ENCODE measurements around the gene FAS.
A peak's percentile ranks its signal among the peaks of the same experiment; 100 is the strongest.

The FAS gene

DNA sequence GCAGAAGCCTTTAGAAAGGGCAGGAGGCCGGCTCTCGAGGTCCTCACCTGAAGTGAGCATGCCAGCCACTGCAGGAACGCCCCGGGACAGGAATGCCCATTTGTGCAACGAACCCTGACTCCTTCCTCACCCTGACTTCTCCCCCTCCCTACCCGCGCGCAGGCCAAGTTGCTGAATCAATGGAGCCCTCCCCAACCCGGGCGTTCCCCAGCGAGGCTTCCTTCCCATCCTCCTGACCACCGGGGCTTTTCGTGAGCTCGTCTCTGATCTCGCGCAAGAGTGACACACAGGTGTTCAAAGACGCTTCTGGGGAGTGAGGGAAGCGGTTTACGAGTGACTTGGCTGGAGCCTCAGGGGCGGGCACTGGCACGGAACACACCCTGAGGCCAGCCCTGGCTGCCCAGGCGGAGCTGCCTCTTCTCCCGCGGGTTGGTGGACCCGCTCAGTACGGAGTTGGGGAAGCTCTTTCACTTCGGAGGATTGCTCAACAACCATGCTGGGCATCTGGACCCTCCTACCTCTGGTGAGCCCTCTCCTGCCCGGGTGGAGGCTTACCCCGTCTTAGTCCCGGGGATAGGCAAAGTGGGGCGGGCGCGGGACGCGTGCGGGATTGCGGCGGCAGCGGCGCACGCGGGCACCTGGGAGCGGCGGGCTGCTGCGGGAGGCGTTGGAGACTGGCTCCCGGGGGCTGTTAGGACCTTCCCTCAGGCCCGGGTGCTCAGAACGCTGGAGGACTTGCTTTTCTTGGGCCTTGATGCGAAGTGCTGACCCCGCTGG lies at the start of gene FAS:
TSS of gene FAS (plus strand) at position 415 of the 777 bp plus-strand sequence. CDS start at position 494, 79 bp downstream.
- TF ChIP-seq, protein P1, sequence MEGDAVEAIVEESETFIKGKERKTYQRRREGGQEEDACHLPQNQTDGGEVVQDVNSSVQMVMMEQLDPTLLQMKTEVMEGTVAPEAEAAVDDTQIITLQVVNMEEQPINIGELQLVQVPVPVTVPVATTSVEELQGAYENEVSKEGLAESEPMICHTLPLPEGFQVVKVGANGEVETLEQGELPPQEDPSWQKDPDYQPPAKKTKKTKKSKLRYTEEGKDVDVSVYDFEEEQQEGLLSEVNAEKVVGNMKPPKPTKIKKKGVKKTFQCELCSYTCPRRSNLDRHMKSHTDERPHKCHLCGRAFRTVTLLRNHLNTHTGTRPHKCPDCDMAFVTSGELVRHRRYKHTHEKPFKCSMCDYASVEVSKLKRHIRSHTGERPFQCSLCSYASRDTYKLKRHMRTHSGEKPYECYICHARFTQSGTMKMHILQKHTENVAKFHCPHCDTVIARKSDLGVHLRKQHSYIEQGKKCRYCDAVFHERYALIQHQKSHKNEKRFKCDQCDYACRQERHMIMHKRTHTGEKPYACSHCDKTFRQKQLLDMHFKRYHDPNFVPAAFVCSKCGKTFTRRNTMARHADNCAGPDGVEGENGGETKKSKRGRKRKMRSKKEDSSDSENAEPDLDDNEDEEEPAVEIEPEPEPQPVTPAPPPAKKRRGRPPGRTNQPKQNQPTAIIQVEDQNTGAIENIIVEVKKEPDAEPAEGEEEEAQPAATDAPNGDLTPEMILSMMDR (conservative IDR thresholded peaks at IDR 0.05; ENCODE audit: low read length) = no peak
- peak; percentile 77 for DNase-seq (ENCODE audit: low read depth)

DNA sequence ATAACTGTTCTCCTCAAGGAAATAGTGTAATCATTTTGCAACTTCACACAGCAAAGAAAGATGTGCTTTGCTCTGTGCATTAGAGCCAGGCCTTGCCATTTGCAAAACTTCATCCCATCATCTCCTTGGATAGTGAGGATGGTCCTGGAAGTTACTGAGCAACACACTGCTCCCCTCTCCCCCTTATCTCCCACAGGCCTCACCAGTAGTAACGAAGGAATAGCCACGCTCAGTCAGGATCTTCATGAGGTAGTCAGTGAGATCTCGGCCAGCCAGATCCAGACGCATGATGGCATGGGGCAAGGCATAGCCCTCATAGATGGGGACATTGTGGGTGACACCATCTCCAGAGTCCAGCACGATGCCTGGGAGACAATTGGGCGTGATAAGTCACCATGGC lies 49.6 kb upstream of the FAS start:
- DNase-seq (ENCODE audit: low read depth) = no peak
- TF ChIP-seq, protein P1 (conservative IDR thresholded peaks at IDR 0.05; ENCODE audit: low read length) = no peak
- no peak overlapping the region for H3K4me3 ChIP-seq (ENCODE audit: low read length)

More for the DNA sequence above, at the start of gene FAS:
- peak within 1 kb of the TSS; percentile 90 for H3K4me3 ChIP-seq (ENCODE audit: low read length)

DNA sequence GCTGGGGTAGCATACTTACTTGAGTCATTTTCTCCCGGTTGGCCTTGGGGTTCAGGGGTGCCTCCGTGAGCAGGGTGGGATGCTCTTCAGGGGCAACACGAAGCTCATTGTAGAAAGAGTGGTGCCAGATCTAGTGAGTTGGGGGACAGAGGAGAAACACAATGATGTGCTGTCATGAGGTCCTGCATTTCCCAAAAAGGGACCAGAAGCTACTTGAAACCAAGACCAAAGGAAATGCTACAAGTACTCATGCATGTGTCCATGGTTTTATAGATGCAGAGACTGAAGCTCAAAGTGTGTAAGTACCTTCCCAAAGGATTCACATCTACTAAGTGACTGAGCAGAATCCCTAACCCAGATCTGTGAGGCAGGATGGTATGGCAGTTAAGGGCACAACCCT lies 46.8 kb upstream of the FAS start:
- no peak overlapping the region for H3K4me3 ChIP-seq (ENCODE audit: low read length)
- no peak for DNase-seq (ENCODE audit: low read depth)
- TF ChIP-seq, protein P1 (conservative IDR thresholded peaks at IDR 0.05; ENCODE audit: low read length) = no peak

DNA sequence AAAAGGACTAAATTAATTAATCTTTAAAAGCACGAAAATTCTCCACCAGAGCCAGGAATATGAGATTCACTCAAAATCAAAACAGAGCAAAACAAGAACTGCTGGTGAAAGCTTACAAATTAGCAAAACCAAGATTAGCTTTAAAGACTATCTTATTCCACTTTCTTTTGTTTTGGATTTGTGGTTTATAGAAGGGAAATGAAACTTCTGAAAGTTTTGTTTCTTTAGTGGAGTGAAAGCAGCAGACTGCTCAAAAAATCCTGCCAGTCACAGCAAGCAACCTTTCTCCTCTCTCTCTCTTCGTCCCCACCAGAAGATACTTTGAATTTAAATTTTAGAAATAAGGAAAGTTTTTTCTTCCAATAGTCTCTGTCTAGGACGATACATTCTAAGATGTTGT lies 45.8 kb upstream of the FAS start:
- H3K4me3 ChIP-seq (ENCODE audit: low read length) = no peak overlapping the region
- TF ChIP-seq, protein P1 (conservative IDR thresholded peaks at IDR 0.05; ENCODE audit: low read length) = no peak
- no peak for DNase-seq (ENCODE audit: low read depth)

DNA sequence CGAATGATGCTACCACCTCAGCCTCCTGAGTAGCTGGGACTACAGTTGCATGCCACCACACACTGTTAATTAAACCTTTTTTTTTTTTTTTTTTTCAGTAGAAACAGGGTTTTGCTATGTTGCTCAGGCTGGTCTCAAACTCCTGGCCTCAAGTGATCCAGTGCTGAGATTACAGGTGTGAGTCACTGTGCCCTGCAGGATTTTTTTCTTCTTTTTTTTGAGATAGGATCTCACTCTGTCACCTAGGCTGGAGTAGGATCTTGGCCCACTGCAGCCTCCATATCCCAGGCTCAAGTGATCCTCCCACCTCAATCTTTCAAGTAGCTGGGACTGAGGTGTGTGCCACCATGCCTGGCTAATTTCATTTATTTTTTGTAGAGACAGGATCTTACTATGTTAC lies 44.4 kb upstream of the FAS start:
- H3K4me3 ChIP-seq (ENCODE audit: low read length) = no peak overlapping the region
- TF ChIP-seq, protein P1 (conservative IDR thresholded peaks at IDR 0.05; ENCODE audit: low read length) = no peak
- DNase-seq (ENCODE audit: low read depth) = no peak

DNA sequence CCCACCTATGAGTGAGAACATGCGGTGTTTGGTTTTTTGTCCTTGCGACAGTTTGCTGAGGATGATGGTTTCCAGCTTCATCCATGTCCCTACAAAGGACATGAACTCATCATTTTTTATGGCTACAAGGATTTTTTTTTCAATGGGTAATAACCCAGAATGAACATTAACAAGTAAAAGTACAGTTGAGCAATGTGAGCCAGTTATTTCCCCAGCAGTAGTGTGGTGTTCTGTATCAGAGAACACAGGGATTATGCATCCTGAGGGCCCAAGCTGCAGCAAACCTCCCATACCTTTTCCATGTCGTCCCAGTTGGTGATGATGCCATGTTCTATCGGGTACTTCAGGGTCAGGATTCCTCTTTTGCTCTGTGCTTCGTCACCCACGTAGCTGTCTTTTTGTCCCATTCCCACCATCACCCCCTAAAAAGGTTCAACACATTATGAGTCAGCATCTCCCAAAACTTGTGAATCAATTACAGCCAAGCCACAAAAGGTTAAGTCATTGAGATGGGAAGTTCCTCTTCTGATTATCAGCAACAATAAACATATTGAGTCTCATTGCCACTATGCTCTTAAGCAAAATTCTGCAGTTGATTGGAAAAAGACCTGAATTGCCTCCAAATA lies 43.5 kb upstream of the FAS start:
- no peak overlapping the region for H3K4me3 ChIP-seq (ENCODE audit: low read length)

More for the DNA sequence above, 43.5 kb upstream of the FAS start:
- TF ChIP-seq, protein P1 (conservative IDR thresholded peaks at IDR 0.05; ENCODE audit: low read length) = no peak
- DNase-seq (ENCODE audit: low read depth) = no peak
